ENCODE results near the gene MED15. TPM values are rescaled to one million over a fixed set of nuclear protein-coding genes. Genes with fewer than 3 reads are reported as not detected.

MED15 gene
- total and polyA plus RNA-seq, 2 experiments from 2014 or later: 29.2 to 43.5 TPM

GRCh38 chr22:20558534-20558933 is 51.1 kb downstream of the MED15 start:
- ATAC-seq (no peak), DNase-seq (ENCODE audit: low spot score) (no peak)
- peaks cover 47% of the 10 kb centered on the region for H3K36me3 Mint-ChIP-seq (ENCODE audit: low read depth)
- Histone ChIP-seq H3K27me3 (ENCODE audit: insufficient read depth) (no peaks in the 10 kb centered on the region), H4K20me1 (replicated peaks; ENCODE audit: insufficient read depth) (no peaks in the 10 kb centered on the region; the same call in 1 of the 2 replicates), H3F3A (replicated peaks; ENCODE audit: low read depth) (no peaks in the 10 kb centered on the region), H3K4me1 (ENCODE audit: insufficient read depth) (no peaks in the 10 kb centered on the region), H3K9me2 (ENCODE audit: insufficient read depth) (no peaks in the 10 kb centered on the region), H3K79me2 (replicated peaks; ENCODE audit: insufficient read depth) (no peaks in the 10 kb centered on the region; the same call in 1 of the 2 replicates), H3K36me3 (ENCODE audit: insufficient read depth) (peaks cover 5% of the 10 kb centered on the region; the same call in 1 of the 2 replicates), H3K4me3 (no peak overlapping the region), H3K27ac (ENCODE audit: low read depth) (no peak overlapping the region), H3K4me2 (no peak overlapping the region), H2AFZ (no peak overlapping the region)
- H3K27me3 Mint-ChIP-seq (ENCODE audit: insufficient read depth, low read depth, poor library complexity): peaks cover 4% of the 10 kb centered on the region
- H3K4me3 Mint-ChIP-seq: no peak overlapping the region
- H3K9me3 Mint-ChIP-seq: peaks cover 11% of the 10 kb centered on the region; the same call in 2 of the 3 replicates
- H3K4me1 Mint-ChIP-seq: no peaks in the 10 kb centered on the region
- no peak for TF ChIP-seq CTCF (conservative IDR thresholded peaks at IDR 0.05; ENCODE audit: low read depth in 2 of 2)
- no peak for TF ChIP-seq EZH2 (IDR thresholded peaks at IDR 0.05; ENCODE audit: low read depth, unreplicated experiment)
- no peak for TF ChIP-seq CREB1 (CRISPR knock-in tag; IDR thresholded peaks at IDR 0.05; ENCODE audit: low read depth)
- no peak for TF ChIP-seq JUNB (IDR thresholded peaks at IDR 0.05; ENCODE audit: unreplicated experiment)
- no peak for TF ChIP-seq ZNF114 (CRISPR knock-in tag; IDR thresholded peaks at IDR 0.05)
- no peak for TF ChIP-seq ZNF331 (CRISPR knock-in tag; IDR thresholded peaks at IDR 0.05; ENCODE audit: low read depth)
- TF ChIP-seq ETS1 (IDR thresholded peaks at IDR 0.05): no peak
- TF ChIP-seq POLR2AphosphoS5 (IDR thresholded peaks at IDR 0.05; ENCODE audit: low read depth): no peak
- TF ChIP-seq REST (IDR thresholded peaks at IDR 0.05; ENCODE audit: unreplicated experiment): no peak
- TF ChIP-seq NANOG (IDR thresholded peaks at IDR 0.05; ENCODE audit: borderline replicate concordance): no peak
- TF ChIP-seq EZH2phosphoT487 (IDR thresholded peaks at IDR 0.05; ENCODE audit: unreplicated experiment): no peak
- TF ChIP-seq ZNF462 (CRISPR knock-in tag; IDR thresholded peaks at IDR 0.05): no peak
- TF ChIP-seq STAT1 (IDR thresholded peaks at IDR 0.05; ENCODE audit: unreplicated experiment): no peak
- no peak overlapping the region for H3K27ac Mint-ChIP-seq
